HepG2 (cell line): ENCODE measurements around the gene EEF1E1. TPM values are rescaled to one million over a fixed set of nuclear protein-coding genes. Genes with fewer than 3 reads are reported as not detected.

Source experiments
- ATAC-seq: fragments of 200-7000 bp; cut with Tn5 transposase; 3 replicates; pipeline ENCODE4 v1.9.1; 2020; ENCODE audit warnings: mild to moderate bottlenecking, moderate library complexity
- BruUV-seq: library from RNA; stranded (reverse); fragments of 400-500 nt; replicated peaks from 2 replicates; lab custom pipeline; 2021; lab: Mats Ljungman, UMichigan
- CTCF ChIA-PET: fragments of 300-600 bp; formaldehyde crosslinking; extraction: SDS; loops from one replicate; lab custom pipeline; 2021; ENCODE audit warnings: low total read pairs, inconsistent platforms, low intra/inter-chr PET ratio; lab: Yijun Ruan, JAX
- POLR2A ChIA-PET: fragments of 350-600 bp; sonication (Branson Sonifier 250); formaldehyde crosslinking; loops from one replicate; lab custom pipeline; 2020; ENCODE audit warnings: antibody characterized with exemption, inconsistent platforms; lab: Yijun Ruan, JAX
- DNase-seq: peaks from one replicate; pipeline ENCODE4 v3.0.0-alpha.2; 2015; ENCODE audit warnings: low spot score
- FAIRE-seq: peaks from 3 replicates; lab custom pipeline; 2011; peaks lifted over from hg19 to GRCh38; lab: Jason Lieb, UNC
- H2AFZ ChIP-seq: one replicate; pipeline ENCODE4 v1.6.1; 2011; ENCODE audit warnings: low read length, inconsistent platforms
- H3K27ac ChIP-seq: fragments of 300-600 bp; 3 replicates; pipeline ENCODE4 v1.8.0; 2011; ENCODE audit warnings: mixed run types, mild to moderate bottlenecking, mixed read lengths, low read length, inconsistent platforms; ENCODE audit not compliant: insufficient read depth; ENCODE audit errors: extremely low read length
- H3K27me3 ChIP-seq, 2 experiments: fragments of 200-600 bp in 1 of 2; 2 replicates in 1 of 2; 3 replicates in 1 of 2; pipeline versions ENCODE4 v1.6.0 to v1.8.0; 2011; ENCODE audit warnings: low read length in 2 of 2, mild to moderate bottlenecking in 2 of 2, moderate library complexity in 2 of 2, inconsistent platforms in 1 of 2; ENCODE audit not compliant: insufficient read depth in 2 of 2, control insufficient read depth in 1 of 2
- H3K36me3 ChIP-seq, 2 experiments: fragments of 200-600 bp in 1 of 2; replicated peaks in 1 of 2; 2 replicates in 1 of 2; 3 replicates in 1 of 2; pipeline versions ENCODE4 v1.5.1 to v1.8.0; 2011; ENCODE audit warnings: low read length in 2 of 2, inconsistent platforms in 1 of 2; ENCODE audit not compliant: insufficient read depth in 2 of 2, control insufficient read depth in 1 of 2
- H3K4me1 ChIP-seq: 2 replicates; pipeline ENCODE4 v1.5.1; 2012; ENCODE audit warnings: low read length, inconsistent platforms; ENCODE audit not compliant: insufficient read depth
- H3K4me2 ChIP-seq: 2 replicates; pipeline ENCODE4 v1.6.0; 2011; ENCODE audit warnings: low read depth, low read length, inconsistent platforms
- H3K4me3 ChIP-seq, 3 experiments: fragments of 200-600 bp in 1 of 3; sonication (generic), shearing (Covaris generic) in 1 of 3; replicated peaks in 1 of 3; 2 replicates each; pipeline ENCODE4 v1.5.1; 2011 to 2016; ENCODE audit warnings: low read length in 3 of 3, inconsistent platforms in 2 of 3, low read depth in 2 of 3, mild to moderate bottlenecking in 2 of 3, control low read depth in 1 of 3, mixed read lengths in 1 of 3; ENCODE audit not compliant: insufficient read depth in 1 of 3
- H3K79me2 ChIP-seq: one replicate; pipeline ENCODE4 v1.6.1; 2011; ENCODE audit warnings: low read length, inconsistent platforms; ENCODE audit not compliant: insufficient read depth
- H3K9ac ChIP-seq: 2 replicates; pipeline ENCODE4 v1.6.0; 2011; ENCODE audit warnings: mild to moderate bottlenecking, low read depth, low read length, inconsistent platforms; ENCODE audit not compliant: insufficient read depth
- H3K9me3 ChIP-seq: 2 replicates; pipeline ENCODE4 v1.5.1; 2012; ENCODE audit warnings: mild to moderate bottlenecking, low read length
- H4K20me1 ChIP-seq: 2 replicates; pipeline ENCODE4 v1.6.0; 2011; ENCODE audit warnings: inconsistent platforms, mild to moderate bottlenecking, low read length, moderate library complexity; ENCODE audit not compliant: insufficient read depth
- ARHGAP35 ChIP-seq: sonication (generic); formaldehyde crosslinking; IDR thresholded peaks from 2 replicates; pipeline ENCODE4 v1.9.0; 2022; ENCODE audit warnings: mild to moderate bottlenecking, inconsistent platforms, moderate library complexity, missing genetic modification reagents, borderline replicate concordance
- E2F2 ChIP-seq: sonication (generic); formaldehyde crosslinking; IDR thresholded peaks from 2 replicates; pipeline ENCODE4 v1.4.0; 2020; ENCODE audit warnings: missing genetic modification reagents, borderline replicate concordance
- IKZF5 ChIP-seq: IDR thresholded peaks from 2 replicates; pipeline ENCODE4 v1.6.1; 2018; ENCODE audit warnings: missing genetic modification reagents, mild to moderate bottlenecking, missing compliant biosample characterization
- KLF12 ChIP-seq: sonication (generic); formaldehyde crosslinking; IDR thresholded peaks from 2 replicates; pipeline ENCODE4 v1.4.0; 2020; ENCODE audit warnings: missing genetic modification reagents, borderline replicate concordance
- SIN3B ChIP-seq: fragments of 150-350 bp; IDR thresholded peaks from 2 replicates; pipeline ENCODE4 v1.6.1; 2014; ENCODE audit warnings: low read length
- SRF ChIP-seq: IDR thresholded peaks from 2 replicates; pipeline ENCODE4 v1.6.1; 2011; ENCODE audit warnings: mild to moderate bottlenecking, low read depth, low read length, moderate library complexity
- SSRP1 ChIP-seq: IDR thresholded peaks from 2 replicates; pipeline ENCODE4 v1.6.1; 2016; ENCODE audit warnings: control low read depth
- ZBTB43 ChIP-seq: sonication (generic); formaldehyde crosslinking; conservative IDR thresholded peaks from 2 replicates; pipeline ENCODE4 v1.4.0; 2020; ENCODE audit warnings: missing genetic modification reagents
- ZNF24 ChIP-seq: fragments of 450-650 bp; IDR thresholded peaks from 2 replicates; pipeline ENCODE4 v1.6.1; 2017; ENCODE audit warnings: antibody characterized with exemption, mild to moderate bottlenecking
- ZNF282 ChIP-seq: fragments of 450-650 bp; IDR thresholded peaks from 2 replicates; pipeline ENCODE4 v1.6.1; 2018; ENCODE audit not compliant: partially characterized antibody
- ZNF34 ChIP-seq: sonication (generic); formaldehyde crosslinking; IDR thresholded peaks from 2 replicates; pipeline ENCODE4 v1.4.0; 2020; ENCODE audit warnings: mild to moderate bottlenecking, missing genetic modification reagents, borderline replicate concordance
- ZNF382 ChIP-seq: sonication (generic); formaldehyde crosslinking; IDR thresholded peaks from 2 replicates; pipeline ENCODE4 v1.5.0; 2020; ENCODE audit warnings: missing genetic modification reagents, mild to moderate bottlenecking, borderline replicate concordance
- ZNF619 ChIP-seq: sonication (generic); formaldehyde crosslinking; IDR thresholded peaks from 2 replicates; pipeline ENCODE4 v1.4.0; 2020; ENCODE audit warnings: mild to moderate bottlenecking, missing genetic modification reagents
- ZNF746 ChIP-seq: sonication (generic); formaldehyde crosslinking; IDR thresholded peaks from 2 replicates; pipeline ENCODE4 v1.8.0; 2022; ENCODE audit warnings: mild to moderate bottlenecking, missing genetic modification reagents
- ZNF75D ChIP-seq: sonication (generic); formaldehyde crosslinking; IDR thresholded peaks from 2 replicates; pipeline ENCODE4 v1.8.1; 2023; ENCODE audit warnings: missing genetic modification reagents, mild to moderate bottlenecking, borderline replicate concordance
- ZNF761 ChIP-seq: sonication (generic); formaldehyde crosslinking; conservative IDR thresholded peaks from 2 replicates; pipeline ENCODE4 v1.4.0; 2020; ENCODE audit warnings: mild to moderate bottlenecking, missing genetic modification reagents
- WGBS: methylation state at CpG from one replicate; pipeline ENCODE4 v1.1.6; 2017; ENCODE audit warnings: low lambda C conversion rate; 5-methylcytosine and 5-hydroxymethylcytosine counted together
- in situ Hi-C: cut with HindIII; loops from 2 replicates; pipeline ENCODE4 v1.10.0; 2017; ENCODE audit warnings: low pct_unique_long_range_greater_than_20kb; ENCODE audit not compliant: extremely low pct_ligation_motif_present
- intact Hi-C: fragments of 100-400 bp; cut with micrococcal nuclease; formaldehyde crosslinking; loops from one replicate; pipeline ENCODE4 v1.10.0; 2022; ENCODE audit not compliant: unreplicated experiment
- polyA plus RNA-seq, 8 experiments: library from polyadenylated mRNA; depleted of rRNA in 3 of 8; stranded (reverse) in 7 of 8; unstranded in 1 of 8; fragments of >200 nt; fragmentation: Illumina TruSeq in 4 of 8; extraction: Trizol in 4 of 8; gene quantifications; 2 replicates each; pipeline versions ENCODE4 v1.2.1 to v1.2.3, GENCODE V29; 2011 to 2016; ENCODE audit warnings: low read depth in 4 of 8, missing spikeins in 1 of 8, mixed read lengths in 1 of 8; ENCODE audit not compliant: insufficient read depth in 1 of 8
- total RNA-seq, 5 experiments: library from RNA; depleted of rRNA; stranded (reverse); fragments of >200 nt; fragmentation: Illumina TruSeq; extraction: Trizol; gene quantifications; 2 replicates each; pipeline ENCODE4 v1.2.3, GENCODE V29; 2016; ENCODE audit warnings: low read depth in 1 of 5
- TF ChIP-seq, protein P1 (sequence below), 2 experiments: sonication (generic) in 1 of 2; formaldehyde crosslinking in 1 of 2; IDR thresholded peaks; 2 replicates each; pipeline versions ENCODE4 v1.5.1 to v1.6.1; 2011 to 2020; ENCODE audit warnings: borderline replicate concordance in 1 of 2, low read depth in 1 of 2, low read length in 1 of 2, mild to moderate bottlenecking in 1 of 2, missing genetic modification reagents in 1 of 2, moderate library complexity in 1 of 2

Gene EEF1E1
- total and polyA plus RNA-seq, 2 of the 13 experiments (the other 11 are each of a cell fraction or from before 2014, with no cell fraction given), result 128 to 188 TPM

DNA sequence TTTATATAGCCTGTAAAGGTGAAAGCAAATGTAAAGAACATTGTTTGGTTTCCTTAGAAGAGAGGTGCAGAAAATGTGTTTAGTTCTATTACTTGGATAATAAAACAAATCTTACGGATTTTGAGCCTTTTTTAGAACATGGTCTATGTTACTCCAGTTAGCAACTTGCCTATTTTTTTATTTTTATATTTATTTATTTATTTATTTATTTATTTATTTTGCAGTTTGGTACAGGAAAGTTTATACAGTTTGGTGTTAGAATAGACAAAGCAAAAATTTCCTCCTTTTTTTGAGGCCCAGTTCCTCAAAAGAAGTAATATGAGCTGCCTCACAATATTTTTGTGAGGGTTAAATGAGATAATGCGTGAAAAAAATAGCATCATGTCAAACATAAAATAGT lies 41.6 kb upstream of the EEF1E1 start (continued):
- TF ChIP-seq ZNF34 (CRISPR knock-in tag) (no peak), SSRP1 (CRISPR knock-in tag) (no peak), IKZF5 (CRISPR knock-in tag) (no peak), ZNF24 (no peak)

GRCh38 chr6:8139451-8139850 lies 37.1 kb upstream of the EEF1E1 start:
- ChIA-PET POLR2A (no interaction called here), CTCF (no interaction called here)
- no peak overlapping the region for H3K9ac ChIP-seq
- no peaks in the 10 kb centered on the region for H3K27me3 ChIP-seq
- intact Hi-C loops, result no loop called here
- H2AFZ ChIP-seq, result no peak overlapping the region
- FAIRE-seq, result no peak
- no peaks in the 10 kb centered on the region for H3K9me3 ChIP-seq
- peaks cover 25% of the 10 kb centered on the region for H3K4me1 ChIP-seq
- 89% methylated on average over 7 of the region's 7 CpGs for WGBS
- H4K20me1 ChIP-seq, result no peaks in the 10 kb centered on the region
- no peak for ATAC-seq
- H3K4me2 ChIP-seq, result no peak overlapping the region
- no TSS peak for BruUV-seq
- no peaks in the 10 kb centered on the region for H3K36me3 ChIP-seq
- no peak overlapping the region for H3K27ac ChIP-seq
- DNase-seq, result no peak
- in situ Hi-C loops, result no loop called here
- H3K79me2 ChIP-seq, result no peaks in the 10 kb centered on the region
- no peak overlapping the region for H3K4me3 ChIP-seq
- TF ChIP-seq ZNF75D (CRISPR knock-in tag) (no peak), ZBTB43 (CRISPR knock-in tag) (no peak), ZNF761 (CRISPR knock-in tag) (no peak), ZNF382 (CRISPR knock-in tag) (no peak), E2F2 (no peak), ZNF282 (no peak), ZNF619 (no peak), ZNF746 (CRISPR knock-in tag) (no peak), SIN3B (no peak), SRF (no peak), ARHGAP35 (CRISPR knock-in tag) (no peak), KLF12 (CRISPR knock-in tag) (no peak)
- TF ChIP-seq, protein P1, sequence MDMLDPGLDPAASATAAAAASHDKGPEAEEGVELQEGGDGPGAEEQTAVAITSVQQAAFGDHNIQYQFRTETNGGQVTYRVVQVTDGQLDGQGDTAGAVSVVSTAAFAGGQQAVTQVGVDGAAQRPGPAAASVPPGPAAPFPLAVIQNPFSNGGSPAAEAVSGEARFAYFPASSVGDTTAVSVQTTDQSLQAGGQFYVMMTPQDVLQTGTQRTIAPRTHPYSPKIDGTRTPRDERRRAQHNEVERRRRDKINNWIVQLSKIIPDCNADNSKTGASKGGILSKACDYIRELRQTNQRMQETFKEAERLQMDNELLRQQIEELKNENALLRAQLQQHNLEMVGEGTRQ (IDR thresholded peaks at IDR 0.05; ENCODE audit: low read depth, low read length), result no peak
- TF ChIP-seq, protein P1 (CRISPR knock-in tag; IDR thresholded peaks at IDR 0.05; ENCODE audit: borderline replicate concordance), result no peak
